A673 (cell line): ENCODE results near the gene LMAN2. TPM values are rescaled to one million over a fixed set of nuclear protein-coding genes. Genes with fewer than 3 reads are reported as not detected.
A peak's percentile ranks its signal among the peaks of the same experiment; 100 is the strongest.

Experiments
- BruUV-seq: library from RNA; stranded (reverse); fragments of 400-500 nt; replicated peaks from 2 replicates; lab custom pipeline; 2021; lab: Mats Ljungman, UMichigan
- CTCF ChIA-PET: fragments of 300-600 bp; sonication (Branson Sonifier 250); formaldehyde crosslinking; loops from one replicate; lab custom pipeline; 2022; ENCODE audit warnings: antibody characterized with exemption; lab: Charles Lee
- POLR2A ChIA-PET: fragments of 300-600 bp; sonication (Branson Sonifier 250); formaldehyde crosslinking; loops from one replicate; lab custom pipeline; 2022; ENCODE audit warnings: antibody characterized with exemption; ENCODE audit not compliant: low non-redundant PET; lab: Charles Lee
- DNase-seq: peaks from one replicate; pipeline ENCODE4 v3.0.0-alpha.2; 2015; ENCODE audit warnings: low spot score
- H3K27ac ChIP-seq: fragments of 200-600 bp; sonication (generic); 2 replicates; pipeline ENCODE4 v1.5.1; 2016; ENCODE audit warnings: mixed run types, low read depth, mild to moderate bottlenecking, mixed read lengths, antibody characterized with exemption, low read length; ENCODE audit not compliant: poor library complexity, severe bottlenecking
- H3K27me3 ChIP-seq: fragments of 200-600 bp; sonication (generic); replicated peaks from 2 replicates; pipeline ENCODE4 v1.6.1; 2017; ENCODE audit warnings: mixed run types, low read depth, mild to moderate bottlenecking, mixed read lengths, antibody characterized with exemption, low read length; ENCODE audit not compliant: insufficient read depth, poor library complexity
- H3K36me3 ChIP-seq: fragments of 200-600 bp; sonication (generic); 2 replicates; pipeline ENCODE4 v1.6.1; 2016; ENCODE audit warnings: mixed run types, mild to moderate bottlenecking, mixed read lengths, antibody characterized with exemption, low read length; ENCODE audit not compliant: insufficient read depth, poor library complexity, severe bottlenecking
- H3K4me1 ChIP-seq: fragments of 200-600 bp; sonication (generic); 2 replicates; pipeline ENCODE4 v1.6.1; 2017; ENCODE audit warnings: mixed run types, mild to moderate bottlenecking, mixed read lengths, antibody characterized with exemption, low read length; ENCODE audit not compliant: insufficient read depth, poor library complexity, severe bottlenecking
- H3K4me3 ChIP-seq: fragments of 200-600 bp; sonication (generic); 2 replicates; pipeline ENCODE4 v1.5.1; 2016; ENCODE audit warnings: low read depth, mixed run types, mild to moderate bottlenecking, mixed read lengths, low read length; ENCODE audit not compliant: poor library complexity, severe bottlenecking
- H3K9me3 ChIP-seq: fragments of 200-600 bp; sonication (generic); 2 replicates; pipeline ENCODE4 v1.6.1; 2016; ENCODE audit warnings: mixed run types, low read depth, mild to moderate bottlenecking, mixed read lengths, antibody characterized with exemption, low read length; ENCODE audit not compliant: poor library complexity, severe bottlenecking
- CTCF ChIP-seq: fragments of 300-800, 200-600 bp; sonication (generic); conservative IDR thresholded peaks from 2 replicates; pipeline ENCODE4 v1.5.1; 2017; ENCODE audit warnings: low read depth, mild to moderate bottlenecking, antibody characterized with exemption, low read length, moderate library complexity, mixed read lengths
- EZH2 ChIP-seq: fragments of 200-600 bp; sonication (generic); IDR thresholded peaks from 2 replicates; pipeline ENCODE4 v1.6.1; 2017; ENCODE audit warnings: borderline replicate concordance, low read depth, mild to moderate bottlenecking, mixed read lengths, antibody characterized with exemption, low read length; ENCODE audit not compliant: poor library complexity, severe bottlenecking
- intact Hi-C: fragments of 100-400 bp; cut with micrococcal nuclease; formaldehyde crosslinking; loops from one replicate; pipeline ENCODE4 v1.10.0; 2022; ENCODE audit not compliant: unreplicated experiment
- total RNA-seq: library from RNA; stranded (reverse); gene quantifications from 2 replicates; pipeline ENCODE4 v1.2.3, GENCODE V29; 2021

LMAN2 gene
- total RNA-seq, 1 experiment from 2014 or later = 98.4 TPM

GRCh38 chr5:177300236-177300880 lies 51.1 kb downstream of the LMAN2 start:
- CTCF ChIA-PET = interaction anchor here (1.0 kb wide), 1 partner anchor 10 kb away, joined by 3 read pairs; no protein-coding TSS in a partner anchor
- H3K9me3 ChIP-seq = no peaks in the 10 kb centered on the region
- peaks cover 9% of the 10 kb centered on the region for H3K36me3 ChIP-seq
- peak; percentile 70 for DNase-seq
- POLR2A ChIA-PET = no interaction called here
- peaks cover 10% of the 10 kb centered on the region for H3K4me1 ChIP-seq
- BruUV-seq = no TSS peak
- no peaks in the 10 kb centered on the region for H3K27me3 ChIP-seq
- TF ChIP-seq CTCF = no peak
- TF ChIP-seq EZH2 = no peak
- no peak overlapping the region for H3K27ac ChIP-seq
- H3K4me3 ChIP-seq = no peak overlapping the region
- intact Hi-C loops = no loop called here

GRCh38 chr5:177299697-177300096 lies 51.8 kb downstream of the LMAN2 start:
- POLR2A ChIA-PET = no interaction called here
- H3K4me1 ChIP-seq = peaks cover 10% of the 10 kb centered on the region
- H3K9me3 ChIP-seq = no peaks in the 10 kb centered on the region
- no peak for DNase-seq
- intact Hi-C loops = no loop called here
- no peak overlapping the region for H3K4me3 ChIP-seq
- peaks cover 7% of the 10 kb centered on the region for H3K36me3 ChIP-seq
- no TSS peak for BruUV-seq
- no peaks in the 10 kb centered on the region for H3K27me3 ChIP-seq
- TF ChIP-seq EZH2 (no peak), CTCF (no peak)
- H3K27ac ChIP-seq = peak overlapping the region; percentile 30
- CTCF ChIA-PET = no interaction called here

GRCh38 chr5:177297922-177298321 lies 53.5 kb downstream of the LMAN2 start:
- H3K9me3 ChIP-seq = no peaks in the 10 kb centered on the region
- no peak for DNase-seq
- peaks cover 10% of the 10 kb centered on the region for H3K4me1 ChIP-seq
- ChIA-PET CTCF (interaction anchor here (0.6 kb wide), 1 partner anchor 203 kb away, joined by 6 read pairs; no protein-coding TSS in a partner anchor), POLR2A (no interaction called here)
- H3K27me3 ChIP-seq = no peaks in the 10 kb centered on the region
- BruUV-seq = no TSS peak
- intact Hi-C loops = no loop called here
- no peak overlapping the region for H3K27ac ChIP-seq
- TF ChIP-seq EZH2 (no peak), CTCF (no peak)
- no peak overlapping the region for H3K4me3 ChIP-seq
- peaks cover 25% of the 10 kb centered on the region for H3K36me3 ChIP-seq
